HUES6 (cell line): ENCODE data around the gene ADGRV1.

Experiments used
- H3K27ac ChIP-seq: 2 replicates; pipeline ENCODE4 v1.7.0; 2013; ENCODE audit warnings: low read depth, mild to moderate bottlenecking, low read length, inconsistent platforms
- H3K27me3 ChIP-seq: 2 replicates; pipeline ENCODE4 v1.6.1; 2013; ENCODE audit warnings: low read length; ENCODE audit not compliant: control insufficient read depth, insufficient read depth
- H3K36me3 ChIP-seq: 2 replicates; pipeline ENCODE4 v1.6.1; 2013; ENCODE audit warnings: low read length; ENCODE audit not compliant: control insufficient read depth, insufficient read depth
- H3K4me1 ChIP-seq: 2 replicates; pipeline ENCODE4 v1.6.1; 2013; ENCODE audit warnings: low read length; ENCODE audit not compliant: control insufficient read depth, insufficient read depth
- H3K4me3 ChIP-seq: 2 replicates; pipeline ENCODE4 v1.5.1; 2013; ENCODE audit warnings: low read depth, low read length
- H3K9ac ChIP-seq: one replicate; pipeline ENCODE4 v1.6.1; 2013; ENCODE audit warnings: mild to moderate bottlenecking, low read length
- H3K9me3 ChIP-seq: 2 replicates; pipeline ENCODE4 v1.6.1; 2013; ENCODE audit warnings: low read depth, low read length; ENCODE audit not compliant: control insufficient read depth, insufficient read depth

Gene ADGRV1

DNA sequence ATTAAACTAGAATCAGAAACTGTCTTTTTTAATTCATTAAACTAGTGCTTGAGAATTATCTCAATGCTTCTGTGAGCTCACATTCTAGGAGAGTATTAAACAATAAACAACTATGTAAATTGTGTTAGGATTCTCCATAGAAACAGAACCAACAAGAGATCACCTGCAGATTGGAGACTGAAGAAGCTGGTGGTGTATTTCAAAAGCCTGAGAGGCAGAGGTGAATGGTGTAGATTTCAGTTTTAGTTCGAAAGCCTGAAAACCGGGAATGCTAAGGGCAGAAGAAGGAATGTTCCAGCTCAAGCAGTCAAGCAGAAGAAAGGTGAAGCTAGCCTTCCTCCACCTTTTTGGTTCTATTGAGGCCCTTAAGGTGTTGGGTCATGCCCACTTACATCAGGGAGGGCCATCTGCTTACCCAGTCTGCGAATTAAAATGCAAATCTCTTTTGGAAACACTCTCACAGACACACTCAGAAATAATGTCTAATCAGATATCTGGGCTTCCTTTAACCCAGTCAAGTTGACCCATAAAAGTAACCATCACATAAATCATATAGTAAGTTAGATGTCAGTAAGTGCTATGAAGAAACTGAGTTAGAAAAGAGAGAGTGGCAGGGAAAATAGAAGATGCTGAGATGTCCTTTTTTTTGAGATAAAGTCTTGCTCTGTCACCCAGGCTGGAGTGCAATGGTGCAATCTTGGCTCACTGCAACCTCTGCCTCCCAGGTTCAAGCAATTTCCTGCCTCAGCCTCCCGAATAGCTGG lies 533.1 kb downstream of the ADGRV1 start:
- Histone ChIP-seq H3K4me1 (peaks cover 29% of the 10 kb centered on the region), H3K36me3 (no peaks in the 10 kb centered on the region), H3K4me3 (no peak overlapping the region), H3K9ac (no peak overlapping the region), H3K27me3 (no peaks in the 10 kb centered on the region), H3K9me3 (no peaks in the 10 kb centered on the region), H3K27ac (no peak overlapping the region)

DNA sequence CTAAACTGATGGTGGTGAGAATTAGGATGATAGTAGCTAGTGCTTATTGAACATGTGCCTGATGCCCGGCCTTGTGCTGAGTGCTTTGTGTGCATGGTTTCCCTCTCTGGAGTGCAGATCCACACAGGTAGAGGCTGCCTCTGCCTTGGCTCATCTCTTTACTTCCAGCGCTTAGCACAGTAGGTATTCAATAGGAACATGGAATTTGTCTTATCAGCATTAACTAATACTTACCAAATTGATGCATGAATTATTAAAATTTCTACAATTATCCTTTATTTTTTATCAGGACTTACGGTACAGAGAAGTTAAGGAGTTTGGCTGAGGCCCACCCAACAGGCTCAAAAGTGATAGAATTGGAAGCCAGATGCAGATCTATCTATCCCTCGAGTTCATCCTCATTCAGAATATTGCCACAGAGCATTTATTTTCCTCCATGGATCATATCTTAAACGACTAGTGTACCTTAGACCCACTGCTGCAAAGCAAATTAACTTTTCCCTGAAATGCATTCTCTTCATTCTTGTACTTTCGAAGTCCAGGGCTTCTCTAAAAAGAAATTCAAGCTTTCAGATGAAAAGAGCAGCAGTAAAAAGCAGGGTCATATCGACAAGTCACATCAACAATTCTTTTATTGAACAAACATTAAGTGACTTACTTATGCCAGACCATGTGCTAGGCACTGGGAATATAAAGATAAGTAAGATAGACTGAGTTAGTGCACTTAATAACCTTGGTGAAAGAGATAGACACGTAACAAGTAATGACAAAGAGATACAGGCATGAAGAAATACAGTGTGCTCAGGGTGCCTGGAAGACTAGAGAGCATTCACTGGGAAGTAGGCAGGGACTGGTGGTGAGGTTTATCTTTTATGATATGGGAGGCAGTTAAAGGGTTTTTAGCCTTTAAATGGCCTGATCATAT lies 534.5 kb downstream of the ADGRV1 start:
- Histone ChIP-seq H3K9ac (no peak overlapping the region), H3K27me3 (no peaks in the 10 kb centered on the region), H3K27ac (no peak overlapping the region), H3K9me3 (no peaks in the 10 kb centered on the region), H3K4me3 (no peak overlapping the region), H3K36me3 (no peaks in the 10 kb centered on the region), H3K4me1 (peaks cover 38% of the 10 kb centered on the region)

DNA sequence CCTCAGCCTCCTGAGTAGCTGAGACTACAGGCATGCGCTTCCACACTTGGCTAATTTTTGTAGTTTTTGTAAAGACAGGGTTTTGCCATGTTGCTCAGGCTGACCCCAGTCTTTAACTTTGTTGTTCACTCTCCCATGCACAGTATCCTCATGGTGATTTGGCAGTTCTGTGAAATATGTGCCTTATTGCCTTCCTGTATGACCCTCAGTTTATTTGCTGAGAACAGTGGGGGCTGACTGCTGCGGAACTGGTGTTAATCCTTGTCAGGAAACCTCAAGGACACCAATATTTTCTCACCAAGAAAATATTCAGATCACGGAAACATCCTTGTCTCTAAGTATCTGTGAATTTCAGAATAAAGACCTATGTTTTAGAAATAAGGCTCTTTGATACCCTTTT lies 536.7 kb downstream of the ADGRV1 start:
- Histone ChIP-seq H3K27me3 (no peaks in the 10 kb centered on the region), H3K4me1 (peaks cover 43% of the 10 kb centered on the region), H3K9me3 (no peaks in the 10 kb centered on the region), H3K36me3 (no peaks in the 10 kb centered on the region), H3K9ac (no peak overlapping the region), H3K4me3 (no peak overlapping the region), H3K27ac (no peak overlapping the region)

- H3K4me1 ChIP-seq: peaks cover 38% of the 10 kb centered on the region
- no peaks in the 10 kb centered on the region for H3K27me3 ChIP-seq
- H3K4me3 ChIP-seq: 0 out of 2 replicates have a peak overlapping the region, but pooled peaks have one; percentile 5
- no peaks in the 10 kb centered on the region for H3K36me3 ChIP-seq
- H3K9ac ChIP-seq: no peak overlapping the region
- peak overlapping the region; percentile 78 for H3K27ac ChIP-seq
- no peaks in the 10 kb centered on the region for H3K9me3 ChIP-seq
These were observed 537.3 kb downstream of the ADGRV1 start for GRCh38 chr5:91095786-91096385.

DNA sequence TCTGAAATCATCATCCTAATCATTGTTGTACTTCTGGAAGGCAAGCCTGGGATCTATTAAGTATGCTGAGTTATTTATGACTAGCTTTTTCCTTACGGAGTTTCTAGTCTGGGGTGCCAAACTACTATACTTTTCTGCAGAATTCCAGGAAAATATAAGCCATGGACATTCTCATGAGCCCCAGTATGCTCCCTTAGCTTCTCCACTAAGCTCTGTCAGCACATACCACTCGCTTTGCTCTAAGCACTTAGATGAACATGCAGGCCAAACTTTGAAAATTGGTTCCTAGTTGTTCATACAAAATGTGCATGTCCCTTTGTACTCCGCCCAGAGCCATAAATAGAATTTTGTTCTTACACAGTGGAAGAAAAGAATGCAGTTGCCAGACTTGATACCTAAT lies 539.9 kb downstream of the ADGRV1 start:
- no peak overlapping the region for H3K27ac ChIP-seq
- no peaks in the 10 kb centered on the region for H3K9me3 ChIP-seq
- no peaks in the 10 kb centered on the region for H3K27me3 ChIP-seq
- no peak overlapping the region for H3K4me3 ChIP-seq
- H3K9ac ChIP-seq: no peak overlapping the region
- peaks cover 37% of the 10 kb centered on the region for H3K4me1 ChIP-seq
- H3K36me3 ChIP-seq: peaks cover 5% of the 10 kb centered on the region; the same call in 1 of the 2 replicates

DNA sequence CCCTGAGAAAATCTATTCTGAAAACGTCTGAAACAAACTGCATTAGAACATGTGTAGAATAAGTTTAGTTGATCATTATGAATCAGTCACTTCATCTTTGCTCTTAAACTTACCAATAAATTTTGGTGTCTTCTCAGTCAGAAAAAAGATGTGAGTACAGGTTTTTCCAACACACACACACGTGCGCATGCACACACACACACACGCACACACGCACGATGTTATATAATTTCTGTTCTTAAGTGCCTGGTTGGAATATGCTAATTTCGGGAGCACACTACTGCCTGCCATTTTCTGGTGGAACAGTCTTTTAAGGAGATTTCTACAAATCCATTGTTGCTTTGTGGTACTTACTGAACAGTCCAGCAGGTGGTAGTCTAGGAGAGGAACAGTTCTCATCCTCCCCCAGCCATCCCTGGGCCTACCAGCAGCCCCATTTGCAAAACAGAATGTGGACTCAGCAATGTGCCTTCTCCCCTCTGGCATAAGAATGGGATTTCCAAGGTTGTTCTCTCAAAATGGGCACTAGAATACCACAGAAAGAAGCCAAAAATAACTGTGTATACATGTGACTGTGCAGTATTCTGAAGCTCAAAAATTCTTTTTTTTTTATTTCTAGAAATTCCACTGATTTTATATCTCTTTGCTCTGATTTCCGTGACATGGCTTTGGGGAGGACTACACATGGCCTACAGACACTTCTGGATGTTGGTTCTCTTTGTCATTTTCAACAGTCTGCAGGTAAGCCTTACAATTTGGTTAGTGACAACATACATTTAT lies 543.2 kb downstream of the ADGRV1 start:
- no peak overlapping the region for H3K9ac ChIP-seq
- H3K36me3 ChIP-seq: peaks cover 11% of the 10 kb centered on the region
- no peaks in the 10 kb centered on the region for H3K27me3 ChIP-seq
- no peak overlapping the region for H3K27ac ChIP-seq
- peaks cover 7% of the 10 kb centered on the region; the same call in 1 of the 2 replicates for H3K9me3 ChIP-seq
- H3K4me1 ChIP-seq: peaks cover 16% of the 10 kb centered on the region
- no peak overlapping the region for H3K4me3 ChIP-seq

DNA sequence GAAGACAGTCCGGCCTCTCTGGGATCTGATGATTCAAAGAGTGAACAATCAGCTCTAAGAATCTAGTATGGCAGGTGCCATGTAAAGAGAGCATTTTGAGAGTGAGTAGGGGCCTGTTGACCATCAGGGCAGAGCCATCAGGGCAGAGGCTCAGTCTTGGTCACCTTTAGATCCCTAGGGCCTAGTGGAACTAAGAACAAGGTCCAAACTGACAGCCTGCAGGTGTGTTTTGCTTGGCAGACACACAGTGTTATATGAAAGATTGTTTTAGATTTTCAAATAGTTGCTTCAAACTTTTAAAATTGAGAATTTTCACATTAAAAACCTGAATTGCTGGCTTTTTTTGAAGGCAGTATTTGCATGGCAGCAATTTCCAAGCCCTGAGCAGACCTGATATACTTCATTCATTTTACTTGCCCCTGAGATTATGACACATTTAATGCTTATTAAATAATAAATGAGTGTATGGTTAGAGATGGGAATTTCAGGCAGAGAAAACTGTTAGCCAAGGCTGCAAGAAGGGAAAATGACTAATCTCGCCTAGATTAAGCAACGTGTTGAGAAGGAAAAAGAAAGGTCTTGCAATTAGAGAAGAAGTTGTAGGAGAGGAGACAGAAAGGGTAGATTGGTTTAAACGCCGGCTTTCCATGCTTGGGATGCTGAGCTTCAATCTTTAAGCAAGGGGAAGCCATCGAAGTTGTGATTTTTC lies 544.9 kb downstream of the ADGRV1 start:
- Histone ChIP-seq H3K27ac (no peak overlapping the region), H3K9me3 (peaks cover 7% of the 10 kb centered on the region; the same call in 1 of the 2 replicates), H3K4me1 (peaks cover 5% of the 10 kb centered on the region; the same call in 1 of the 2 replicates), H3K4me3 (no peak overlapping the region), H3K9ac (no peak overlapping the region), H3K36me3 (peaks cover 11% of the 10 kb centered on the region), H3K27me3 (no peaks in the 10 kb centered on the region)

- H3K4me1 ChIP-seq: peaks cover 3% of the 10 kb centered on the region; the same call in 1 of the 2 replicates
- H3K36me3 ChIP-seq: peaks cover 11% of the 10 kb centered on the region
- no peak overlapping the region for H3K27ac ChIP-seq
- H3K27me3 ChIP-seq: no peaks in the 10 kb centered on the region
- peaks cover 7% of the 10 kb centered on the region; the same call in 1 of the 2 replicates for H3K9me3 ChIP-seq
- no peak overlapping the region for H3K4me3 ChIP-seq
- no peak overlapping the region for H3K9ac ChIP-seq
These were observed 545.5 kb downstream of the ADGRV1 start for GRCh38 chr5:91104062-91104448.

DNA sequence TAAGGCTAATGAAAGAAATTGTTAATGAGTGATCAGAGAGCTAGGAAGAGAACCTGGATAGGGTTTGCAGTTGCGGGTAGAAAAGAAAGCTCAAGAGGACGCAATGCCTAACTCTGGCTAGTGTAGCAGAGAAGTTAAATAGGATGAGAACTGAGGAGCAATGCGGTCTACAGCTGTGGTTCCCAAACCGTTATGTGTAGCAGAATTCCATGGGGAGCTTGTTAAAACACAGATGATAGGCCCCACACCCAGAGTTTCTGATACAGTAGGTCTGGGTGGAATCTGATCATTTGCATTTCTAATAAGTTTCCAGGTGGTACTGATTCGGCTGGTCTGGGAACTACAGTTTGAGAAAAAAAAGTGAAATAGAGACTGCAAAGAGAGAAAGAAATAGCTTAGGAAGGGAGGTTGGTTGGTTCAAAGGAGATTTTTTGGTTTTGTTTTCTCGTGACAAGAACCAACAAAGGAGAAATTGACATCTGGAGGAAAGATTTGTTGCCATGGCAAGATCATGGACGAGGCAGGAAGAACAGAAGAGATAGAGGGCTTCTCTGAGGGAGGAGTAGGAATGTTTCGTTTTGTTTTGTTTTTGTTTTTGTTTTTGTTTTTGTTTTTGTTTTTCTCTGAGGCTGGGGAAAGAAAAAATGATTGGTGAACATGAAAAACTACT lies 548.4 kb downstream of the ADGRV1 start:
- Histone ChIP-seq H3K9me3 (peaks cover 7% of the 10 kb centered on the region; the same call in 1 of the 2 replicates), H3K9ac (no peak overlapping the region), H3K36me3 (peaks cover 11% of the 10 kb centered on the region), H3K27ac (no peak overlapping the region), H3K4me1 (no peaks in the 10 kb centered on the region; the same call in 1 of the 2 replicates), H3K4me3 (no peak overlapping the region), H3K27me3 (no peaks in the 10 kb centered on the region)
